ENCODE measurements around the gene NPHP1. TPM values are rescaled to one million over a fixed set of nuclear protein-coding genes. Genes with fewer than 3 reads are reported as not detected.
A peak's percentile ranks its signal among the peaks of the same experiment; 100 is the strongest.
"Not testable (repeated sequence)": the region's sequence is repeated elsewhere in the genome, so short reads cannot be mapped to it uniquely, and the experiment has no call there.

Gene NPHP1
- total and polyA plus RNA-seq, 2 of the 4 experiments (the other 2 are of a cell fraction) = 1.8 to 2.5 TPM

- H4K20me1 ChIP-seq (ENCODE audit: insufficient read depth, low read length); H3K23ac ChIP-seq (ENCODE audit: low read depth, low read length); H3K27ac ChIP-seq (ENCODE audit: insufficient read depth, low read length); H2AK5ac ChIP-seq (ENCODE audit: low read depth, low read length); intact Hi-C loops (cut with micrococcal nuclease); H3K9me1 ChIP-seq (ENCODE audit: insufficient read depth, low read length); H3K4me2 ChIP-seq (ENCODE audit: low read depth, low read length); DNase-seq; H2BK20ac ChIP-seq (ENCODE audit: low read depth, low read length); POLR2A ChIA-PET (ENCODE audit: unreplicated experiment); H3K4ac ChIP-seq (ENCODE audit: low read depth, low read length); BruUV-seq (replicated peaks); H3K56ac ChIP-seq (ENCODE audit: extremely low read depth, insufficient read depth, low read length); ATAC-seq (ENCODE audit: low read depth); H4K5ac ChIP-seq (ENCODE audit: low read depth, low read length); H3K4me1 ChIP-seq (ENCODE audit: control insufficient read depth, insufficient read depth, low read length); H2AFZ ChIP-seq (replicated peaks; ENCODE audit: low read length, poor library complexity); H3K9me3 ChIP-seq (ENCODE audit: control insufficient read depth, insufficient read depth, low read length); H3K4me3 ChIP-seq (ENCODE audit: insufficient read depth, low read depth, low read length); H3K9ac ChIP-seq (ENCODE audit: low read depth, low read length); CTCF ChIA-PET; dilution Hi-C loops (cut with HindIII; ENCODE audit: low sequenced_read_pairs, unreplicated experiment); H3K36me3 ChIP-seq (ENCODE audit: control insufficient read depth, insufficient read depth, low read length); H2BK15ac ChIP-seq (ENCODE audit: low read depth, low read length); H3K18ac ChIP-seq (ENCODE audit: low read depth, low read length); H2AK9ac ChIP-seq (replicated peaks; ENCODE audit: low read depth, low read length, poor library complexity); H2BK5ac ChIP-seq (ENCODE audit: low read depth, low read length, poor library complexity, severe bottlenecking); H2BK120ac ChIP-seq (ENCODE audit: low read depth, low read length); in situ Hi-C loops (cut with MboI; ENCODE audit: low sequenced_read_pairs); H4K91ac ChIP-seq (ENCODE audit: insufficient read depth, low read depth, low read length); H3K14ac ChIP-seq (replicated peaks; ENCODE audit: low read depth, low read length): not testable (repeated sequence)
- Histone ChIP-seq H3K79me1 (ENCODE audit: low read depth in 1 of 2, low read length in 2 of 2) (peaks cover 5 to 23% of the 10 kb centered on the region in 2 experiments), H3K27me3 (ENCODE audit: control insufficient read depth, insufficient read depth, low read length) (peaks cover 17% of the 10 kb centered on the region), H4K8ac (ENCODE audit: low read depth in 2 of 2, low read length in 2 of 2) (0 out of 4 replicates have a peak overlapping the region, but pooled peaks of 1 of the 2 experiments have one; percentile 84)
- no CpG with 5 or more reads among the region's 3 CpGs for WGBS, 2 experiments (ENCODE audit: extremely low coverage in 2 of 2, insufficient read length in 1 of 2)
These were observed 8.7 kb upstream of the NPHP1 start for GRCh38 chr2:110213522-110213921.
